HG03108 (cell line): ENCODE results near the gene GRHL3.

Experiments
- ATAC-seq: cut with Tn5 transposase; IDR thresholded peaks from one replicate; pipeline ENCODE4 v1.9.1; 2021; ENCODE audit warnings: moderate library complexity; ENCODE audit not compliant: unreplicated experiment

The GRHL3 gene

GRCh38 chr1:24366707-24367106 lies 47.5 kb downstream of the GRHL3 start:
- ATAC-seq = no peak

GRCh38 chr1:24369199-24369598 lies 50.0 kb downstream of the GRHL3 start:
- no peak for ATAC-seq

GRCh38 chr1:24369801-24370200 lies 50.6 kb downstream of the GRHL3 start:
- no peak for ATAC-seq

- ATAC-seq = no peak
These were observed 53.9 kb downstream of the GRHL3 start for GRCh38 chr1:24373044-24373443.

GRCh38 chr1:24373710-24374109 lies 54.6 kb downstream of the GRHL3 start:
- ATAC-seq = no peak

- ATAC-seq = no peak
These were observed 56.0 kb downstream of the GRHL3 start for GRCh38 chr1:24374891-24375786.

GRCh38 chr1:24379733-24380315 lies 60.7 kb downstream of the GRHL3 start:
- no peak for ATAC-seq

- ATAC-seq = no peak
These were observed 61.4 kb downstream of the GRHL3 start for GRCh38 chr1:24380508-24380907.

GRCh38 chr1:24381256-24381655 lies 62.1 kb downstream of the GRHL3 start:
- no peak for ATAC-seq

- no peak for ATAC-seq
These were observed 63.0 kb downstream of the GRHL3 start for GRCh38 chr1:24382165-24382577.

GRCh38 chr1:24383381-24383940 lies 64.3 kb downstream of the GRHL3 start:
- no peak for ATAC-seq

- ATAC-seq = peak; percentile 65
These were observed 65.3 kb downstream of the GRHL3 start for GRCh38 chr1:24384251-24385090.

GRCh38 chr1:24385160-24385940 lies 66.2 kb downstream of the GRHL3 start:
- ATAC-seq = no peak

GRCh38 chr1:24386241-24386640 lies 67.1 kb downstream of the GRHL3 start:
- no peak for ATAC-seq

GRCh38 chr1:24386931-24387330 lies 67.8 kb downstream of the GRHL3 start:
- ATAC-seq = no peak

- no peak for ATAC-seq
These were observed 68.5 kb downstream of the GRHL3 start for GRCh38 chr1:24387636-24388175.

GRCh38 chr1:24388331-24388885 lies 69.3 kb downstream of the GRHL3 start:
- no peak for ATAC-seq

GRCh38 chr1:24389231-24389678 lies 70.1 kb downstream of the GRHL3 start:
- ATAC-seq = no peak

GRCh38 chr1:24390924-24391782 lies 72.0 kb downstream of the GRHL3 start:
- ATAC-seq = no peak
